GM12878 (cell line): ENCODE data around the gene PPP6R2. TPM values are rescaled to one million over a fixed set of nuclear protein-coding genes. Genes with fewer than 3 reads are reported as not detected.

Source experiments
- ATAC-seq: fragments of 200-7000 bp; cut with Tn5 transposase; 3 replicates; pipeline ENCODE4 v1.9.1; 2020; ENCODE audit warnings: mild to moderate bottlenecking, moderate library complexity
- BruUV-seq: library from RNA; stranded (reverse); fragments of 400-500 nt; replicated peaks from 2 replicates; lab custom pipeline; 2021; lab: Mats Ljungman, UMichigan
- CTCF ChIA-PET: fragments of 300-600 bp; sonication (Branson Sonifier 250); formaldehyde crosslinking; extraction: SDS; loops from one replicate; lab custom pipeline; 2021; ENCODE audit warnings: inconsistent platforms; lab: Yijun Ruan, JAX
- POLR2A ChIA-PET: fragments of 350-600 bp; formaldehyde crosslinking; extraction: SDS; loops from one replicate; lab custom pipeline; 2021; ENCODE audit warnings: inconsistent platforms; lab: Charles Lee
- RAD21 ChIA-PET: fragments of 300-600 bp; sonication (Branson Sonifier 250); formaldehyde crosslinking; loops from one replicate; lab custom pipeline; 2023; ENCODE audit warnings: antibody characterized with exemption; ENCODE audit not compliant: unreplicated experiment; lab: Charles Lee
- SMC1A ChIA-PET: fragments of 300-600 bp; sonication (Branson Sonifier 250); formaldehyde crosslinking; loops from one replicate; lab custom pipeline; 2023; ENCODE audit not compliant: unreplicated experiment, uncharacterized antibody; lab: Charles Lee
- DNase-seq: peaks from one replicate; pipeline ENCODE4 v3.0.0-alpha.2; 2011; ENCODE audit warnings: low read depth, low spot score
- FAIRE-seq: peaks from 3 replicates; lab custom pipeline; 2011; peaks lifted over from hg19 to GRCh38; lab: Jason Lieb, UNC
- H2AFZ ChIP-seq: 2 replicates; pipeline ENCODE4 v1.6.0; 2011; ENCODE audit warnings: low read depth, low read length, control low read depth; ENCODE audit not compliant: control insufficient read depth
- H3K27ac ChIP-seq: 2 replicates; pipeline ENCODE4 v1.5.1; 2011; ENCODE audit warnings: control low read depth; ENCODE audit not compliant: control insufficient read depth, insufficient read depth
- H3K27me3 ChIP-seq, 2 experiments: replicated peaks in 1 of 2; 2 replicates each; pipeline versions ENCODE4 v1.6.0 to v1.6.1; 2011; ENCODE audit warnings: low read length in 1 of 2; ENCODE audit not compliant: control insufficient read depth in 2 of 2, insufficient read depth in 2 of 2
- H3K36me3 ChIP-seq, 2 experiments: 2 replicates each; pipeline ENCODE4 v1.5.1; 2011; ENCODE audit warnings: low read length in 1 of 2; ENCODE audit not compliant: control insufficient read depth in 2 of 2, insufficient read depth in 2 of 2
- H3K4me1 ChIP-seq: 2 replicates; pipeline ENCODE4 v1.6.1; 2011; ENCODE audit warnings: mild to moderate bottlenecking, low read length, moderate library complexity, mixed read lengths; ENCODE audit not compliant: control insufficient read depth, insufficient read depth
- H3K4me2 ChIP-seq: 2 replicates; pipeline ENCODE4 v1.6.0; 2011; ENCODE audit warnings: control low read depth; ENCODE audit not compliant: control insufficient read depth, insufficient read depth
- H3K4me3 ChIP-seq: fragments of 200-600 bp; sonication (generic); 2 replicates; pipeline ENCODE4 v1.5.1; 2016
- H3K79me2 ChIP-seq: 2 replicates; pipeline ENCODE4 v1.6.0; 2011; ENCODE audit warnings: low read length; ENCODE audit not compliant: control insufficient read depth, insufficient read depth
- H3K9ac ChIP-seq: 2 replicates; pipeline ENCODE4 v1.8.0; 2011; ENCODE audit warnings: low read length, control low read depth, mixed read lengths; ENCODE audit not compliant: control insufficient read depth, insufficient read depth
- H3K9me3 ChIP-seq: replicated peaks from 3 replicates; pipeline ENCODE4 v1.5.1; 2011; ENCODE audit warnings: mild to moderate bottlenecking, low read length; ENCODE audit not compliant: control insufficient read depth, insufficient read depth
- H4K20me1 ChIP-seq: 2 replicates; pipeline ENCODE4 v1.6.0; 2011; ENCODE audit not compliant: control insufficient read depth, insufficient read depth
- BRCA1 ChIP-seq: IDR thresholded peaks from 2 replicates; pipeline ENCODE4 v1.6.1; 2011; ENCODE audit warnings: low read depth, low read length, improper control_type of control experiment
- CBX3 ChIP-seq: fragments of 200-600 bp; sonication (generic); IDR thresholded peaks from 2 replicates; pipeline ENCODE4 v1.6.1; 2016; ENCODE audit warnings: low read depth, borderline replicate concordance
- CBX5 ChIP-seq: sonication (generic); IDR thresholded peaks from 2 replicates; pipeline ENCODE4 v1.6.1; 2016; ENCODE audit warnings: low read depth, moderate library complexity, mild to moderate bottlenecking, inconsistent platforms
- CEBPZ ChIP-seq: fragments of 150-350 bp; IDR thresholded peaks from 2 replicates; pipeline ENCODE4 v1.6.1; 2016; ENCODE audit warnings: low read depth, low read length
- CHD4 ChIP-seq: fragments of 200-600 bp; sonication (generic); IDR thresholded peaks from 2 replicates; pipeline ENCODE4 v1.6.1; 2016; ENCODE audit warnings: mild to moderate bottlenecking
- EED ChIP-seq: sonication (generic); IDR thresholded peaks from 2 replicates; pipeline ENCODE4 v1.6.1; 2016; ENCODE audit warnings: antibody characterized with exemption, low read depth
- EGR1 ChIP-seq, 2 experiments: IDR thresholded peaks; 1 replicate in 1 of 2; 2 replicates in 1 of 2; pipeline ENCODE4 v1.6.1; 2011 to 2012; ENCODE audit warnings: low read depth in 2 of 2, low read length in 2 of 2, borderline replicate concordance in 1 of 2, mild to moderate bottlenecking in 1 of 2, moderate library complexity in 1 of 2
- GABPA ChIP-seq: IDR thresholded peaks from 2 replicates; pipeline ENCODE4 v1.6.1; 2014; ENCODE audit warnings: antibody characterized with exemption, low read depth, mild to moderate bottlenecking, inconsistent platforms
- JUNB ChIP-seq: IDR thresholded peaks from 2 replicates; pipeline ENCODE4 v1.6.1; 2016; ENCODE audit warnings: antibody characterized with exemption, mild to moderate bottlenecking
- MAX ChIP-seq: IDR thresholded peaks from 2 replicates; pipeline ENCODE4 v1.6.1; 2012; ENCODE audit warnings: low read depth, low read length, improper control_type of control experiment
- MTA2 ChIP-seq: fragments of 450-650 bp; IDR thresholded peaks from 2 replicates; pipeline ENCODE4 v1.6.1; 2016; ENCODE audit warnings: low read depth, mild to moderate bottlenecking, moderate library complexity
- MYC ChIP-seq: IDR thresholded peaks from 2 replicates; pipeline ENCODE4 v1.6.1; 2011; ENCODE audit warnings: mild to moderate bottlenecking, low read length, moderate library complexity, inconsistent platforms; ENCODE audit not compliant: insufficient read depth, insufficient replicate concordance, insufficient read length, severe bottlenecking
- NFXL1 ChIP-seq: fragments of 450-650 bp; IDR thresholded peaks from 2 replicates; pipeline ENCODE4 v1.6.1; 2017; ENCODE audit warnings: antibody characterized with exemption, mild to moderate bottlenecking, borderline replicate concordance
- NFYB ChIP-seq: IDR thresholded peaks from 2 replicates; pipeline ENCODE4 v1.6.1; 2011; ENCODE audit warnings: low read depth, mild to moderate bottlenecking, low read length, improper control_type of control experiment, moderate library complexity; ENCODE audit not compliant: insufficient read depth
- SMARCA5 ChIP-seq: fragments of 450-650 bp; IDR thresholded peaks from 2 replicates; pipeline ENCODE4 v1.6.1; 2017; ENCODE audit warnings: mild to moderate bottlenecking
- SMC3 ChIP-seq: IDR thresholded peaks from 2 replicates; pipeline ENCODE4 v1.6.1; 2011; ENCODE audit warnings: low read length, improper control_type of control experiment, borderline replicate concordance
- TBL1XR1 ChIP-seq: IDR thresholded peaks from 2 replicates; pipeline ENCODE4 v1.6.1; 2012; ENCODE audit warnings: low read depth, low read length, improper control_type of control experiment
- TCF7 ChIP-seq: IDR thresholded peaks from 2 replicates; pipeline ENCODE4 v1.6.1; 2014; ENCODE audit warnings: antibody characterized with exemption, borderline replicate concordance
- ZNF207 ChIP-seq: fragments of 450-650 bp; IDR thresholded peaks from 2 replicates; pipeline ENCODE4 v1.6.1; 2014; ENCODE audit warnings: antibody characterized with exemption, mild to moderate bottlenecking, borderline replicate concordance
- WGBS: methylation state at CpG from one replicate; pipeline ENCODE4 v1.1.6; 2016; ENCODE audit warnings: low lambda C conversion rate; ENCODE audit not compliant: insufficient replicate concordance, insufficient coverage; ENCODE audit errors: missing lambda C conversion rate; 5-methylcytosine and 5-hydroxymethylcytosine counted together
- in situ Hi-C: fragments of 300-500 bp; cut with MboI; formaldehyde crosslinking; loops from 9 replicates; pipeline ENCODE4 v1.14.3; 2018; ENCODE audit warnings: mixed read lengths
- intact Hi-C: fragments of 100-400 bp; cut with micrococcal nuclease; formaldehyde crosslinking; loops from one replicate; pipeline ENCODE4 v1.14.2; 2022; ENCODE audit not compliant: unreplicated experiment
- polyA plus RNA-seq, 11 experiments: library from polyadenylated mRNA; depleted of rRNA in 4 of 11; unstranded in 6 of 11; stranded (reverse) in 5 of 11; fragments of >200 nt; fragmentation: Nextera tagmentation in 4 of 11; fragmentation: Illumina TruSeq in 1 of 11; extraction: Ambion mirVana in 4 of 11; extraction: Trizol in 1 of 11; gene quantifications; 1 replicate in 1 of 11; 2 replicates in 10 of 11; pipeline versions ENCODE4 v1.2.1 to v1.2.3, GENCODE V29; 2011 to 2016; ENCODE audit warnings: inconsistent platforms in 2 of 11, missing spikeins in 2 of 11, low read depth in 1 of 11
- total RNA-seq, 4 experiments: library from RNA; depleted of rRNA in 3 of 4; stranded (reverse); fragments of >200 nt in 3 of 4; fragmentation: Illumina TruSeq in 1 of 4; extraction: Trizol in 1 of 4; gene quantifications; 2 replicates each; pipeline versions ENCODE4 v1.2.1 to v1.2.3, GENCODE V29; 2013 to 2021

PPP6R2 gene
- total and polyA plus RNA-seq, 10 of the 15 experiments (the other 5 are each of a cell fraction or from before 2014, with no cell fraction given) = 0.29 to 52.6 (median 25.4) TPM

GRCh38 chr22:50415426-50415825 lies 72.3 kb downstream of the PPP6R2 start:
- Histone ChIP-seq H3K27ac (no peak overlapping the region), H3K4me2 (no peak overlapping the region), H3K79me2 (no peaks in the 10 kb centered on the region), H3K4me3 (no peak overlapping the region)
- ATAC-seq = no peak
- CTCF ChIA-PET = interaction anchor here (1.7 kb wide), 1 partner anchor 82 kb away, joined by 7 read pairs; no protein-coding TSS in a partner anchor
- intact Hi-C loops = no loop called here
- POLR2A ChIA-PET = no interaction called here
- RAD21 ChIA-PET = interaction anchor here (0.5 kb wide), 1 partner anchor 154 kb away, joined by 4 read pairs; the partner anchor contains the start of gene MAPK12
- WGBS = 96% methylated on average over 12 of the region's 12 CpGs
- SMC1A ChIA-PET = no interaction called here
- no TSS peak for BruUV-seq
- no peak for TF ChIP-seq EGR1 (IDR thresholded peaks at IDR 0.05; ENCODE audit: borderline replicate concordance in 1 of 2, low read depth in 2 of 2, low read length in 2 of 2)
- TF ChIP-seq ZNF207 = no peak
- TF ChIP-seq TBL1XR1 = no peak
- TF ChIP-seq JUNB = no peak
- no peak for TF ChIP-seq CBX3
- no peak for TF ChIP-seq BRCA1
- no peak for TF ChIP-seq TCF7
- TF ChIP-seq NFXL1 = no peak
- TF ChIP-seq CHD4 = no peak
- TF ChIP-seq GABPA = no peak
- TF ChIP-seq CBX5 = no peak
- TF ChIP-seq NFYB = no peak
- no peak for TF ChIP-seq SMC3
- TF ChIP-seq CEBPZ = no peak
- TF ChIP-seq MYC = no peak
- TF ChIP-seq SMARCA5 = no peak
- TF ChIP-seq EED = no peak
- TF ChIP-seq MTA2 = no peak
- no peak for TF ChIP-seq MAX
- TF ChIP-seq, all 136 proteins: peak for 0
- in situ Hi-C loops = no loop called here
- FAIRE-seq (no peak), DNase-seq (no peak)
- no peaks in the 10 kb centered on the region for H3K27me3 ChIP-seq
- no peaks in the 10 kb centered on the region for H4K20me1 ChIP-seq
- no peak overlapping the region for H2AFZ ChIP-seq
- no peak overlapping the region for H3K9ac ChIP-seq
- H3K9me3 ChIP-seq = no peaks in the 10 kb centered on the region
- no peaks in the 10 kb centered on the region for H3K4me1 ChIP-seq
- H3K36me3 ChIP-seq = peaks cover 25 to 36% of the 10 kb centered on the region in 2 experiments
